Heart right ventricle (tissue), 16 donors: ENCODE data around the gene ECPAS. TPM values are rescaled to one million over a fixed set of nuclear protein-coding genes. Genes with fewer than 3 reads are reported as not detected.

Experiments used
- ATAC-seq, 8 donors: fragments of 200-7000 bp; cut with Tn5 transposase; one replicate each; pipeline ENCODE4 v1.9.1; 2020; ENCODE audit warnings: mild to moderate bottlenecking in 8 of 8, moderate library complexity in 8 of 8, moderate number of reproducible peaks in 1 of 8
- DNase-seq, 2 donors: peaks; one replicate each; pipeline ENCODE4 v3.0.0-alpha.2; 2020
- H3K27ac ChIP-seq, 10 donors: fragments of 200-600 bp; sonication (generic) in 2 of 10; one replicate each; pipeline versions ENCODE4 v1.5.0 to v1.8.0; 2020 to 2022; ENCODE audit warnings: mild to moderate bottlenecking in 3 of 10
- H3K27me3 ChIP-seq, 7 donors: fragments of 200-600 bp; one replicate each; pipeline ENCODE4 v1.8.0; 2021 to 2022; ENCODE audit warnings: mild to moderate bottlenecking in 2 of 7
- H3K36me3 ChIP-seq, 9 donors: fragments of 200-600 bp; sonication (generic) in 1 of 9; one replicate each; pipeline versions ENCODE4 v1.5.0 to v1.8.0; 2020 to 2022; ENCODE audit warnings: mild to moderate bottlenecking in 2 of 9
- H3K4me1 ChIP-seq, 9 donors: fragments of 200-600 bp; sonication (generic) in 1 of 9; one replicate each; pipeline versions ENCODE4 v1.5.0 to v1.8.0; 2020 to 2022; ENCODE audit warnings: mild to moderate bottlenecking in 4 of 9
- H3K4me3 ChIP-seq, 10 donors: fragments of 200-600 bp; sonication (generic) in 2 of 10; one replicate each; pipeline versions ENCODE4 v1.5.0 to v1.8.0; 2020 to 2022; ENCODE audit warnings: mild to moderate bottlenecking in 7 of 10, moderate library complexity in 2 of 10
- H3K9me3 ChIP-seq, 11 donors: fragments of 200-600 bp in 10 of 11; sonication (generic) in 2 of 11; one replicate each; pipeline versions ENCODE4 v1.5.0 to v1.8.0; 2013 to 2022; ENCODE audit warnings: mild to moderate bottlenecking in 2 of 11, control low read depth in 1 of 11, moderate library complexity in 1 of 11
- CTCF ChIP-seq, 9 donors: fragments of 200-600 bp; sonication (generic) in 2 of 9; IDR thresholded peaks; one replicate each; pipeline versions ENCODE4 v1.5.0 to v1.8.0; 2021 to 2022; ENCODE audit warnings: antibody characterized with exemption in 9 of 9, mild to moderate bottlenecking in 5 of 9, moderate library complexity in 1 of 9
- WGBS, 2 donors: extraction: QIAGEN DNeasy Blood & Tissue Kit; methylation state at CpG; one replicate each; pipeline ENCODE4 v1.1.7; 2013; ENCODE audit warnings: inconsistent platforms in 1 of 2; 5-methylcytosine and 5-hydroxymethylcytosine counted together
- intact Hi-C, 10 donors: fragments of 100-400 bp; cut with DNase I; formaldehyde crosslinking; loops; one replicate each; pipeline versions ENCODE4 v1.11.1 to v1.14.2; 2022
- long read RNA-seq, 3 donors: library from polyadenylated mRNA; unstranded; transcript quantifications; one replicate each; pipeline ENCODE4 v2.0.0, GENCODE V29; 2020 to 2021
- polyA plus RNA-seq, 2 donors: library from polyadenylated mRNA; stranded (reverse); fragments of 200-250 nt; gene quantifications; one replicate each; pipeline ENCODE4 v1.2.3, GENCODE V29; 2013
- total RNA-seq, 10 donors: library from RNA; stranded (reverse); fragmentation: NEBNext Ultra II Directional in 3 of 10; extraction: Animal tissue kit (Norgen Biotek cat#: 25700) in 3 of 10; gene quantifications; one replicate each; pipeline versions ENCODE4 v1.2.1 to v1.2.4, GENCODE V29; 2021 to 2023
- donor health status: Arrhythmogenic right ventricular cardiomyopathy.
- donor health status: ischemic (EF 13 %, LVEDD 7.1; RV severe dilation, severe dysfunction).
- donor health status: healthy with polysubstance abuse.
- donor health status: DM: no; HTN: yes; CAD: no.
- donor health status: DM: no; HTN: no; CAD: no.
- donor health status: ischemic (EF 25% LVEDD 6.9; RV normal size, moderate dysfunction).
- donor health status: ischemic (EF 25% LVEDD 5.7; RV mildly dilated, moderate dysfunction).
- donor health status: healthy.
- donor health status: DM: yes; HTN: yes; CAD: no.
- donor health status: Ischemic cardiomyopathy.
- donor health status: ischemic (EF 35%, LVEDD 5.7; RV mildly dilated, moderate dysfunction).
- donor health status: nonischemic (EF 11% LVEDD 7.7; RV severe dilation, severe dysfunction).
- donor health status: DM: yes; HTN: yes; CAD: no.
- donor health status: PGD.
- donor health status: ischemic (EF 29% LVEDD 5.4; RV normal size, mild dysfunction).
- donor health status: nonischemic (EF 23%, LVEDD 6.1; RV moderate dilation, normal function).

The ECPAS gene
- total RNA-seq (100 to 1,000 TPM in 9 of 10 donors, 10 to 100 TPM in 1; 97.6 to 128 (median 109) TPM), polyA plus RNA-seq (10 to 100 TPM; 20.6 to 27.3 TPM)
- long read RNA-seq, donor 1, full-length matches to known transcripts = 7 of 111 reads
- long read RNA-seq, donor 1, partial matches to known transcripts = 56 of 111 reads
- long read RNA-seq, donor 1, other reads (novel, unspliced or antisense) = 48 of 111 reads
- long read RNA-seq, donor 2, full-length matches to known transcripts = 4 of 127 reads
- long read RNA-seq, donor 2, partial matches to known transcripts = 64 of 127 reads
- long read RNA-seq, donor 2, other reads (novel, unspliced or antisense) = 59 of 127 reads
- long read RNA-seq, donor 3, full-length matches to known transcripts = 9 of 136 reads
- long read RNA-seq, donor 3, partial matches to known transcripts = 104 of 136 reads
- long read RNA-seq, donor 3, other reads (novel, unspliced or antisense) = 23 of 136 reads

GRCh38 chr9:111483858-111484571 is at the start of gene ECPAS:
Gene ECPAS, minus strand, starts transcription at chr9:111484383. Its CDS starts 11,465 bp downstream, at chr9:111472918.
- intact Hi-C loops = no loop called here
- Histone ChIP-seq H3K9me3 (no peaks in the 10 kb centered on the region), H3K4me3 (peak within 1 kb of the TSS; percentile 88 to 100 (median 96)), H3K27ac (peak within 1 kb of the TSS; percentile 90 to 99 (median 98)), H3K27me3 (no peaks in the 10 kb centered on the region), H3K4me1 (peaks cover 0 to 39% (median 22%) of the 10 kb centered on the region in 9 donors), H3K36me3 (no peaks in the 10 kb centered on the region)
- DNase-seq (peak; percentile 69 to 77), ATAC-seq (peak; percentile 78 to 87 (median 84))
- WGBS, 2 donors = 1% methylated on average over 63 to 101 of the region's 101 CpGs
- peak in 1 of 9 donors; percentile 14 for TF ChIP-seq CTCF (IDR thresholded peaks at IDR 0.05)

GRCh38 chr9:111533099-111533790 is 49.1 kb upstream of the ECPAS start:
- Histone ChIP-seq H3K27ac (no peak overlapping the region), H3K4me3 (no peak overlapping the region), H3K27me3 (no peaks in the 10 kb centered on the region), H3K4me1 (no peaks in the 10 kb centered on the region), H3K36me3 (peaks cover 0 to 100% (median 62%) of the 10 kb centered on the region in 9 donors), H3K9me3 (peaks cover 0 to 62% (median 37%) of the 10 kb centered on the region in 11 donors)
- intact Hi-C loops = no loop called here
- WGBS, 2 donors = 90 to 93% methylated on average over 5 of the region's 5 CpGs
- DNase-seq (no peak), ATAC-seq (no peak)
- no peak for TF ChIP-seq CTCF (IDR thresholded peaks at IDR 0.05)

GRCh38 chr9:111531716-111532115 is 47.5 kb upstream of the ECPAS start:
- WGBS, 2 donors = 83 to 98% methylated on average over 4 of the region's 4 CpGs

More at GRCh38 chr9:111531716-111532115, 47.5 kb upstream of the ECPAS start:
- Histone ChIP-seq H3K4me1 (peaks cover 0 to 4% (median 0%) of the 10 kb centered on the region in 9 donors), H3K9me3 (peaks cover 0 to 47% (median 23%) of the 10 kb centered on the region in 11 donors), H3K27ac (no peak overlapping the region), H3K36me3 (peaks cover 0 to 96% (median 52%) of the 10 kb centered on the region in 9 donors), H3K27me3 (no peaks in the 10 kb centered on the region), H3K4me3 (no peak overlapping the region)
- TF ChIP-seq CTCF (IDR thresholded peaks at IDR 0.05) = no peak
- DNase-seq (no peak), ATAC-seq (no peak)
- intact Hi-C loops = no loop called here
